Subcutaneous abdominal adipose tissue (tissue), 5 donors: ENCODE results near the gene CLDN6.

Experiments
- H3K27ac ChIP-seq: one replicate; pipeline ENCODE4 v1.7.0; 2013; ENCODE audit warnings: low read depth, mild to moderate bottlenecking, inconsistent platforms, low read length, moderate library complexity
- H3K27me3 ChIP-seq, 5 donors: one replicate each; pipeline ENCODE4 v1.7.0; 2013; ENCODE audit warnings: low read length in 5 of 5, inconsistent platforms in 1 of 5; ENCODE audit not compliant: control insufficient read depth in 5 of 5, insufficient read depth in 4 of 5
- H3K36me3 ChIP-seq, 5 donors: one replicate each; pipeline ENCODE4 v1.7.0; 2013; ENCODE audit warnings: low read length in 5 of 5; ENCODE audit not compliant: control insufficient read depth in 5 of 5, insufficient read depth in 5 of 5
- H3K4me1 ChIP-seq, 5 donors: one replicate each; pipeline ENCODE4 v1.7.0; 2013; ENCODE audit warnings: low read length in 5 of 5, mild to moderate bottlenecking in 3 of 5, moderate library complexity in 1 of 5; ENCODE audit not compliant: control insufficient read depth in 5 of 5, insufficient read depth in 5 of 5
- H3K4me3 ChIP-seq, 5 donors: one replicate each; pipeline ENCODE4 v1.7.0; 2013; ENCODE audit warnings: low read length in 5 of 5, low read depth in 1 of 5
- H3K9ac ChIP-seq, 5 donors: one replicate each; pipeline ENCODE4 v1.7.0; 2013; ENCODE audit warnings: low read length in 5 of 5, mild to moderate bottlenecking in 4 of 5, moderate library complexity in 3 of 5
- H3K9me3 ChIP-seq, 5 donors: one replicate each; pipeline ENCODE4 v1.7.0; 2013; ENCODE audit warnings: low read length in 5 of 5; ENCODE audit not compliant: control insufficient read depth in 5 of 5
- donor health status: healthy.
- donor health status: healthy.
- donor health status: healthy.
- donor health status: healthy.
- donor health status: healthy.

The CLDN6 gene

DNA sequence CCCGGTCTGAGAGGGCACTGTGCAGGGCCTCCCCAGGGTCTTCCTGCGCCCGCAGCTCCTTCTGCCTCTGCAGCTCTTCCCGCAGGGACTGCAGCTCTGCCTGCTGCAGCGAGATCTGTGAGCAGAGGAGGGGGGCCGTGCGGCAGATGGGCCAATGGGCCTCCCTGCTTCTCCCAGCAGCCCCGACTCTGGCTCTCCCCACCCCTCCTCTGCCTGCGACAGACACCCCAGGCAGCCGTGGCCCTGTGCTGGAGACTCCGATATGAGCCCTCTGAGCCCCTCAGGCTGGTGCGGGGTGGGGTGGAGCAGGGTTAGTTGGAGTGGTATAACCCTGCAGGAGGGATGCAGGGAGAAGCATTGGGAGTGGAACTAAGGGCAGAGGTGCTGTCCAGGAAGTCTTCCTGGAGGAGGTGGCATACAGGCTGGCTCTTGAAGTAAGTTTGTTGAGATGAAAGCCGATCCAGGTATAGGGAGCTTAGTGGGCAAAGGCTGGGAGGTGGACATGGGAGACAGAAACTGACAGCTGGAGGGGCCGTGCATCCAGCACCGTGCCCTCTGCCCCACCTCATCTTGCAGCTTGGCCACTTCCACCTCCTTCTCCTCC is 10.8 kb upstream of the CLDN6 start:
- Histone ChIP-seq H3K27me3 (peaks cover 31 to 39% (median 33%) of the 10 kb centered on the region in 5 donors), H3K27ac (no peak overlapping the region), H3K36me3 (peaks cover 0 to 19% (median 14%) of the 10 kb centered on the region in 5 donors), H3K4me1 (peaks cover 0 to 26% (median 23%) of the 10 kb centered on the region in 5 donors), H3K9ac (no peak overlapping the region), H3K9me3 (no peaks in the 10 kb centered on the region), H3K4me3 (no peak overlapping the region)

DNA sequence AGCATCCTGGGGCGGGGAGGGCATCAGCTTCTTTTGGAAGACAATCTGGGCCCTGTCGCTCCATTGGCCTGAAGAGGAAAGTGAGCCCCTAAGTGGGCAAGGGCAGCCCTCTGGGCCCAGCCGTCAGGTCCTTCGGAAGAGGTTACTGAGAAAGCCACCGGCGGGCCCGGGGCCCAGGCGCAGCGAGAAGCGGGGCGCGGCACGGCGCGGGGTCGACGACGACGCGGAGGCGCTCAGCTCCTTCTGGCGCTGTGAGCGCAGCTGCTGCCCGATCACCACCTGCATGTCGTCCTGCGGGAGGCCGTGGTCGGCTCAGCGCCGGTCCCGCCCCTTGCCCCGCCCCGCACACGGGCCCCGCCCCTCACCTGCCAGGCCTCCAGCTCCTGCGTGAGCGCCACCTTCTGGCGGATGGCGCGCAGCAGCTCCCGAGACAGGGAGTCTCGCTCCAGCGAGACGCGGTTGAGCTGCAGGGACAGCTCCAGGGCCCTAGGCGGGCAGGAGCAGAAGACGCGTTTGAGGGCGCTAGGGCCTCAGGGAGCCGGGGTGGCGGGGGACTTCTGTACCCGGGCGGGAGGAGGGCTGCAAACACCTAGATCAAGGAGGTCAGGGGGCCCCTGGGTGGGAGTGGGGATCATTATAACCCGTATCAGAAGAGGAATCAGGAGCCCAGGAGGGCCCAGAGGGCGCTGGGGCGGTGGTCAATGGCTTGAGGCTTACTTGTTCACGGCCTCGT is 10.2 kb upstream of the CLDN6 start:
- Histone ChIP-seq H3K27ac (no peak overlapping the region), H3K4me1 (peaks cover 0 to 32% (median 29%) of the 10 kb centered on the region in 5 donors), H3K9me3 (no peaks in the 10 kb centered on the region), H3K27me3 (peaks cover 29 to 35% (median 32%) of the 10 kb centered on the region in 5 donors), H3K9ac (no peak overlapping the region), H3K36me3 (peaks cover 0 to 19% (median 14%) of the 10 kb centered on the region in 5 donors), H3K4me3 (no peak overlapping the region)

DNA sequence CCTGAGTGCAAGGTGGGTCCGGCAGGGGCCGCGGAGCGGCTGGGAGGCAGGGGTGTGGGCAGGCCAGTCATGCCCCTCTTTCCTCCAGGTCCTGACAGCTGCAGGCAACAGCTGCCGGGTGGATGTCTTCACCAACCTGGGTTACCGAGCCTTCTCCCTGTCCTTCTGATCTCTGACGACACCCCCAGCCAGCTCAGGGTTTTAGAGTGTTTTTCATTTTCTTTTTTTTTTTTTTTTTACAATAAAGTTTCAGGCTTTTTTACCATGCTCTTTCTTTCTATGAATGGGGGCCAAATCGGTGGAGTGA is 9.5 kb upstream of the CLDN6 start:
- no peak overlapping the region for H3K4me3 ChIP-seq
- H3K9ac ChIP-seq = no peak overlapping the region
- H3K36me3 ChIP-seq = peaks cover 0 to 19% (median 14%) of the 10 kb centered on the region in 5 donors
- H3K4me1 ChIP-seq = peaks cover 4 to 39% (median 37%) of the 10 kb centered on the region in 5 donors
- H3K27ac ChIP-seq = no peak overlapping the region
- peaks cover 29 to 32% (median 31%) of the 10 kb centered on the region in 5 donors for H3K27me3 ChIP-seq
- H3K9me3 ChIP-seq = no peaks in the 10 kb centered on the region

- Histone ChIP-seq H3K4me3 (no peak overlapping the region), H3K9ac (no peak overlapping the region), H3K27ac (no peak overlapping the region), H3K9me3 (no peaks in the 10 kb centered on the region), H3K27me3 (peaks cover 29 to 31% (median 29%) of the 10 kb centered on the region in 5 donors), H3K4me1 (peaks cover 4 to 45% (median 42%) of the 10 kb centered on the region in 5 donors), H3K36me3 (peaks cover 0 to 19% (median 14%) of the 10 kb centered on the region in 5 donors)
Measured at GRCh38 chr16:3026609-3027488, 8.9 kb upstream of the CLDN6 start.

- no peak overlapping the region for H3K9ac ChIP-seq
- H3K4me3 ChIP-seq = no peak overlapping the region
- H3K4me1 ChIP-seq = peaks cover 4 to 54% (median 50%) of the 10 kb centered on the region in 5 donors
- peaks cover 22 to 26% (median 24%) of the 10 kb centered on the region in 5 donors for H3K27me3 ChIP-seq
- H3K36me3 ChIP-seq = peaks cover 0 to 19% (median 14%) of the 10 kb centered on the region in 5 donors
- no peak overlapping the region for H3K27ac ChIP-seq
- no peaks in the 10 kb centered on the region for H3K9me3 ChIP-seq
Measured at GRCh38 chr16:3026003-3026378, 8.0 kb upstream of the CLDN6 start.

GRCh38 chr16:3025032-3026002 is 7.3 kb upstream of the CLDN6 start:
- Histone ChIP-seq H3K9ac (no peak overlapping the region), H3K27me3 (peaks cover 16 to 19% (median 18%) of the 10 kb centered on the region in 5 donors), H3K9me3 (no peaks in the 10 kb centered on the region), H3K4me1 (peaks cover 4 to 60% (median 54%) of the 10 kb centered on the region in 5 donors), H3K4me3 (no peak overlapping the region), H3K27ac (no peak overlapping the region), H3K36me3 (peaks cover 0 to 19% (median 14%) of the 10 kb centered on the region in 5 donors)

- Histone ChIP-seq H3K9me3 (no peaks in the 10 kb centered on the region), H3K9ac (peak within 1 kb of the TSS; percentile 66 to 94 (median 81)), H3K36me3 (peaks cover 0 to 19% (median 14%) of the 10 kb centered on the region in 5 donors), H3K4me3 (peak within 1 kb of the TSS; percentile 48 to 82 (median 78)), H3K27me3 (peaks cover 1 to 5% (median 3%) of the 10 kb centered on the region in 5 donors), H3K27ac (peak within 1 kb of the TSS; percentile 93), H3K4me1 (peaks cover 4 to 57% (median 52%) of the 10 kb centered on the region in 5 donors)
Measured at GRCh38 chr16:3023669-3024478, 5.9 kb upstream of the CLDN6 start, which contains the start of the genes HCFC1R1 and THOC6. Gene HCFC1R1 (minus strand): TSS chr16:3023942. CDS start chr16:3023941, 1 bp downstream. Gene THOC6 (plus strand): TSS chr16:3024035. CDS start chr16:3024327, 292 bp downstream.

- peaks cover 0 to 19% (median 14%) of the 10 kb centered on the region in 5 donors for H3K36me3 ChIP-seq
Measured at GRCh38 chr16:3023415-3023668, 5.4 kb upstream of the CLDN6 start.

More at GRCh38 chr16:3023415-3023668, 5.4 kb upstream of the CLDN6 start:
- Histone ChIP-seq H3K4me3 (peak overlapping the region; percentile 48 to 82 (median 78)), H3K27me3 (peaks cover 0 to 4% (median 3%) of the 10 kb centered on the region in 5 donors), H3K9ac (peak overlapping the region; percentile 6 to 94 (median 81)), H3K27ac (peak overlapping the region; percentile 93), H3K9me3 (no peaks in the 10 kb centered on the region), H3K4me1 (peaks cover 4 to 53% (median 47%) of the 10 kb centered on the region in 5 donors)
